ENCODE results near the gene USP10. TPM values are rescaled to one million over a fixed set of nuclear protein-coding genes. Genes with fewer than 3 reads are reported as not detected.

The USP10 gene
- total and polyA plus RNA-seq, 2 donors (not counting 3 experiments of a cell fraction or from before 2014, with no cell fraction given) = 84.0 to 115 TPM

DNA sequence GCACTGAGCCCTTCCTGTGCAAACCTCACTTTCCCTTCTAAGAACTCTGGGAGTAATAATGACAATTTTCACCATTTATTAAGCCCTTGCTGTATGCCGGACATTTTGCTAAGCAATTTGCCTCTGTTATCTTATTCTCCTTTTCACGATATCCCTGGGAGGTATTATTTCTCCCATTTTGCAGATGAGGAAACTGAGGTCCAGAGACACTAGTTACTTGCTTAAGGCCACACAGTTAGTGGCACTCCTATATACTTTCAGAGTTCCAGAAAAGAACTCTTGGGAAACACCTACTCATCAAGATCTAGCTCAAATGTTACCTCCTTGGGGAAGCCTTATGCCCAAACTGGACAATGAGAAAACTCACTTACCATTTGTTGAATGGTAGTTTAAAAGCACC lies 4.8 kb upstream of the USP10 start:
- BruUV-seq (replicated peaks) = no TSS peak
- CTCF ChIA-PET = interaction anchor here (0.7 to 3.2 kb wide), 3 partner anchors 23 to 44 kb away, joined by 5 to 17 read pairs (median 8); no protein-coding TSS in a partner anchor
- no peak for FAIRE-seq

DNA sequence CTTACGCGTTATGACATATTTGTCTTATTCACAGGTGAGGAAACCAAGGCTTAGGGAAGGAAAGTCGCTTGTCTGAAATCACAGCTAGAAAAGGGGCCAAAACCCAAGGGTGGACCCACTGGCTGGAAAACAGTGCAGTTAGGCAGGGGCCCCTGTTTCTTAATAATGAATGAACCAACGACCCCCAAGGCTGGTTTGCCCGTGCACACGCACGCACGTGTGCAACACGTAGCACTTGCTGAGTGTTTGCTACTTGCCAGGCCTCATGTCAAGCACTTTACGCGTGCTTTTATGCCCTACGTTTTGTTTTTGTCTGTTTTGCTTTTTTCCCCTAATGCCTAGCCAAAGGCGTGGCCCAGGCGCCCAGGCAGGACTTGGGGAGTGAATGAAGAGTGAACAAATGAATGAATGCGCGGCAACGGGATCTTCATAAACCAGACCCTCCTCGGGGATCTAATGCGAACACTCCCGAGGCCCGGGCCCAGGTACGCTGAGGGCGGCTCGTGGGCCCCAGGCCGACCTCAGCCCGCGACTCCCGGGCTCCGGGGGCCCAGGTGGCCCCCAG lies 571 bp upstream of the USP10 start:
- ChIA-PET CTCF (no interaction called here), POLR2A (no interaction called here)
- TF ChIP-seq FOS (IDR thresholded peaks at IDR 0.05; ENCODE audit: borderline replicate concordance, insufficient read depth, low read length) (no peak), CTCF (IDR thresholded peaks at IDR 0.05; ENCODE audit: extremely low read depth in 1 of 2, insufficient read depth in 1 of 2, low read depth in 1 of 2, low read length in 2 of 2) (no peak), MYC (IDR thresholded peaks at IDR 0.05; ENCODE audit: low read depth, low read length) (no peak), POLR2AphosphoS5 (IDR thresholded peaks at IDR 0.05; ENCODE audit: insufficient read depth, low read depth, low read length) (no peak), GATA2 (IDR thresholded peaks at IDR 0.05; ENCODE audit: insufficient read depth, insufficient read length, low read depth, low read length) (no peak), POLR2A (IDR thresholded peaks at IDR 0.05; ENCODE audit: low read depth, low read length) (no peak), EZH2 (IDR thresholded peaks at IDR 0.05; ENCODE audit: borderline replicate concordance, low read depth, low read length, severe bottlenecking) (no peak), JUN (IDR thresholded peaks at IDR 0.05; ENCODE audit: borderline replicate concordance, insufficient read depth, insufficient read length, low read depth) (no peak)
- TF ChIP-seq, protein P1, sequence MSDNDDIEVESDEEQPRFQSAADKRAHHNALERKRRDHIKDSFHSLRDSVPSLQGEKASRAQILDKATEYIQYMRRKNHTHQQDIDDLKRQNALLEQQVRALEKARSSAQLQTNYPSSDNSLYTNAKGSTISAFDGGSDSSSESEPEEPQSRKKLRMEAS (IDR thresholded peaks at IDR 0.05; ENCODE audit: insufficient read depth, insufficient read length) = no peak
- Histone ChIP-seq H3K4me3 (replicated peaks in 1 of 3; ENCODE audit: insufficient read depth in 1 of 3, low read depth in 1 of 3, low read length in 3 of 3) (peak overlapping the region; percentile 54 to 77 (median 58)), H3K36me3 (ENCODE audit: control insufficient read depth in 2 of 2, extremely low read depth in 1 of 2, insufficient read depth in 2 of 2, low read length in 2 of 2) (no peaks in the 10 kb centered on the region), H3K4me2 (ENCODE audit: insufficient read depth, low read length) (peak overlapping the region; percentile 63), H3K9me1 (replicated peaks; ENCODE audit: control insufficient read depth, extremely low read depth, insufficient read depth, low read length) (no peaks in the 10 kb centered on the region), H3K27ac (ENCODE audit: insufficient read depth, low read depth, low read length) (peak overlapping the region; percentile 39), H3K27me3 (ENCODE audit: control insufficient read depth in 2 of 2, insufficient read depth in 2 of 2, low read length in 2 of 2) (no peaks in the 10 kb centered on the region), H3K4me1 (ENCODE audit: control insufficient read depth, extremely low read depth, insufficient read depth, low read length) (peaks cover 14% of the 10 kb centered on the region), H4K20me1 (replicated peaks; ENCODE audit: control insufficient read depth, extremely low read depth, insufficient read depth, low read length) (peaks cover 7% of the 10 kb centered on the region), H3K9me3 (replicated peaks; ENCODE audit: control insufficient read depth, insufficient read depth, low read length) (no peaks in the 10 kb centered on the region), H2AFZ (ENCODE audit: low read depth, low read length) (peak overlapping the region; percentile 81), H3K79me2 (ENCODE audit: control insufficient read depth, insufficient read depth, low read length) (peaks cover 42% of the 10 kb centered on the region), H3K9ac (replicated peaks; ENCODE audit: extremely low read depth, insufficient read depth, low read length) (peak overlapping the region; percentile 67)
- dilution Hi-C loops (cut with MboI; ENCODE audit: extremely low pct_ligation_motif_present, low sequenced_read_pairs) (no loop called here), intact Hi-C loops (cut with micrococcal nuclease) (loop anchor here (1.0 kb wide), 1 partner anchor 10 kb away; no protein-coding TSS in a partner anchor)
- BruUV-seq (replicated peaks) = TSS peak; percentile 92
- FAIRE-seq (peak; percentile 54), DNase-seq (ENCODE audit: low read depth, low spot score) (peak; percentile 24)

More for the DNA sequence above, 4.8 kb upstream of the USP10 start:
- Histone ChIP-seq H3K27me3 (ENCODE audit: control insufficient read depth in 2 of 2, insufficient read depth in 2 of 2, low read length in 2 of 2) (no peaks in the 10 kb centered on the region), H3K79me2 (ENCODE audit: control insufficient read depth, insufficient read depth, low read length) (peaks cover 2% of the 10 kb centered on the region), H3K27ac (ENCODE audit: insufficient read depth, low read depth, low read length) (no peak overlapping the region), H3K36me3 (ENCODE audit: control insufficient read depth in 2 of 2, extremely low read depth in 1 of 2, insufficient read depth in 2 of 2, low read length in 2 of 2) (no peaks in the 10 kb centered on the region), H3K4me2 (ENCODE audit: insufficient read depth, low read length) (no peak overlapping the region), H3K9ac (replicated peaks; ENCODE audit: extremely low read depth, insufficient read depth, low read length) (no peak overlapping the region), H2AFZ (ENCODE audit: low read depth, low read length) (no peak overlapping the region), H3K4me1 (ENCODE audit: control insufficient read depth, extremely low read depth, insufficient read depth, low read length) (peaks cover 11% of the 10 kb centered on the region), H4K20me1 (replicated peaks; ENCODE audit: control insufficient read depth, extremely low read depth, insufficient read depth, low read length) (no peaks in the 10 kb centered on the region), H3K9me3 (replicated peaks; ENCODE audit: control insufficient read depth, insufficient read depth, low read length) (no peaks in the 10 kb centered on the region), H3K4me3 (replicated peaks in 1 of 3; ENCODE audit: insufficient read depth in 1 of 3, low read depth in 1 of 3, low read length in 3 of 3) (no peak overlapping the region), H3K9me1 (replicated peaks; ENCODE audit: control insufficient read depth, extremely low read depth, insufficient read depth, low read length) (no peaks in the 10 kb centered on the region)
- intact Hi-C loops (cut with micrococcal nuclease) (no loop called here), dilution Hi-C loops (cut with MboI; ENCODE audit: extremely low pct_ligation_motif_present, low sequenced_read_pairs) (no loop called here)
- POLR2A ChIA-PET = no interaction called here
- DNase-seq (ENCODE audit: low read depth, low spot score) = no peak
- no peak for TF ChIP-seq GATA2 (IDR thresholded peaks at IDR 0.05; ENCODE audit: insufficient read depth, insufficient read length, low read depth, low read length)

Measured in endothelial cell of umbilical vein (primary cell).